Measurements from ENCODE around the gene MYPN. TPM values are rescaled to one million over a fixed set of nuclear protein-coding genes. Genes with fewer than 3 reads are reported as not detected.

Gene MYPN
- total RNA-seq, 2 donors from 2014 or later: 2.3 TPM; not detected in 1

DNA sequence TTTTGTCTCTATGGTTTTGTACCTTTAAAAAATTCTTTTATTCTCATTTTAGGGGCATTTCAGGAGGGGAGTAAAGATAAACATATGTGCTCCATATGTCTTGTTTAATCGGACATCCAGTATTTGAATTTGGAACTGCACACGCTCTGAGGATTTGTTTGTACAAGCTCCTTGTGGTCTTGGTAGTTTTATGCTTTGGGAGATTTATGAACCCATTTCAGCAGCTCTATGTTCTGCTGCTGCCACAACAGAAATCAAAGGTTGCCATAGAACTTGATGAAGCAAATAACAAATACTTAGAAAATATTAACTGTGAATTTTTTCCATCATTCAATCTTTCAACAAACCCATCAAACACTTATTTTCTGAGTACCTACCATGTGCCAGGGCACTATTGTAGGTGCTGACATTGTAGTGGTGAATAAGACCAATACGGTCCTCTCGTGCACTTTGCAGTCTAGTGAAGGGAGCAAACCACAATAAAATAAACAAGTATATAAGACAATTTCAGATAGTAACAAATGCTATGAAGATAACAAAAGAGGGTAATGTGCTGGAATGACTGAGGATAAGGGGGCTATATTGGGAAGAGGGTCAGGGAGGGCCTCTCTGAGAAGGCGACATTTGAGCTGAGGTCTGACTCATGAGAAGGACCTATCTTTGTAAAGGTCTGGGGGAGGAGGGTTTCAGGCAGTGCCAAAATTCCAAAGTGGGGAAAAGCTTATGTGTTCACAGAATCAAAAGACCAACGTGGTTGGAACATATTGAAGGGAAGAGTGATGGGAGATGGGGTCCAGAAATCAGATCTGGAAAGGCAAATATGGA, 30.4 kb downstream of the MYPN start:
- 87 to 89% methylated on average over 6 of the region's 6 CpGs for WGBS, 2 donors
- TF ChIP-seq POLR2A (IDR thresholded peaks at IDR 0.05): no peak
- TF ChIP-seq, protein P1, sequence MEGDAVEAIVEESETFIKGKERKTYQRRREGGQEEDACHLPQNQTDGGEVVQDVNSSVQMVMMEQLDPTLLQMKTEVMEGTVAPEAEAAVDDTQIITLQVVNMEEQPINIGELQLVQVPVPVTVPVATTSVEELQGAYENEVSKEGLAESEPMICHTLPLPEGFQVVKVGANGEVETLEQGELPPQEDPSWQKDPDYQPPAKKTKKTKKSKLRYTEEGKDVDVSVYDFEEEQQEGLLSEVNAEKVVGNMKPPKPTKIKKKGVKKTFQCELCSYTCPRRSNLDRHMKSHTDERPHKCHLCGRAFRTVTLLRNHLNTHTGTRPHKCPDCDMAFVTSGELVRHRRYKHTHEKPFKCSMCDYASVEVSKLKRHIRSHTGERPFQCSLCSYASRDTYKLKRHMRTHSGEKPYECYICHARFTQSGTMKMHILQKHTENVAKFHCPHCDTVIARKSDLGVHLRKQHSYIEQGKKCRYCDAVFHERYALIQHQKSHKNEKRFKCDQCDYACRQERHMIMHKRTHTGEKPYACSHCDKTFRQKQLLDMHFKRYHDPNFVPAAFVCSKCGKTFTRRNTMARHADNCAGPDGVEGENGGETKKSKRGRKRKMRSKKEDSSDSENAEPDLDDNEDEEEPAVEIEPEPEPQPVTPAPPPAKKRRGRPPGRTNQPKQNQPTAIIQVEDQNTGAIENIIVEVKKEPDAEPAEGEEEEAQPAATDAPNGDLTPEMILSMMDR (IDR thresholded peaks at IDR 0.05): no peak
- no peak for ATAC-seq
- peaks cover 2% of the 10 kb centered on the region for H3K4me1 ChIP-seq
- H3K9me3 ChIP-seq: no peaks in the 10 kb centered on the region
- H3K36me3 ChIP-seq (replicated peaks in 1 of 2; ENCODE audit: insufficient read depth in 1 of 2, low read depth in 2 of 2): no peaks in the 10 kb centered on the region
- H3K4me3 ChIP-seq: no peak overlapping the region
- no peak for DNase-seq
- no peak overlapping the region for H3K27ac ChIP-seq
- no peaks in the 10 kb centered on the region for H3K27me3 ChIP-seq
- intact Hi-C loops (cut with DNase I): loop anchor here (10.0 kb wide), 1 partner anchor 45 kb away; no protein-coding TSS in a partner anchor

DNA sequence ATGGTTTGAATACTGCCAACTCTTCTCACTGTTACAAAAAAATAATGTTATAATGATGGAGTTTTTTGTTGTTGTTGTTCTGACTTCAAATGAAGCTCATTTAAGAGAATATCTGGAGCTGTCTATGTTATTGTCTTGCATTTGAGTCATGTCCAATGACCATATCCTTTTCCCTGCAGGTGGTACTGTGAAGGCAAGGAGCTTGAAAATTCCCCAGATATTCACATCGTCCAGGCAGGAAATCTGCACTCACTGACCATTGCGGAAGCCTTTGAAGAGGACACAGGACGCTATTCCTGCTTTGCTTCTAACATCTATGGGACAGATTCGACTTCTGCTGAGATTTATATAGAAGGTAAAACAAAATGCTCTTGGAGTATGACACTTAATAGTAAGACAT, 33.5 kb downstream of the MYPN start:
- H3K9me3 ChIP-seq: no peaks in the 10 kb centered on the region
- no peak for DNase-seq
- intact Hi-C loops (cut with DNase I): loop anchor here (10.0 kb wide), 1 partner anchor 48 kb away; no protein-coding TSS in a partner anchor
- no peak for ATAC-seq
- H3K4me1 ChIP-seq: peaks cover 7% of the 10 kb centered on the region
- TF ChIP-seq POLR2A (IDR thresholded peaks at IDR 0.05): no peak
- TF ChIP-seq, protein P1 (IDR thresholded peaks at IDR 0.05): no peak
- H3K27me3 ChIP-seq: no peaks in the 10 kb centered on the region
- no peaks in the 10 kb centered on the region for H3K36me3 ChIP-seq (replicated peaks in 1 of 2; ENCODE audit: insufficient read depth in 1 of 2, low read depth in 2 of 2)
- H3K4me3 ChIP-seq: no peak overlapping the region
- no peak overlapping the region for H3K27ac ChIP-seq
- 78 to 92% methylated on average over 4 of the region's 4 CpGs for WGBS, 2 donors

DNA sequence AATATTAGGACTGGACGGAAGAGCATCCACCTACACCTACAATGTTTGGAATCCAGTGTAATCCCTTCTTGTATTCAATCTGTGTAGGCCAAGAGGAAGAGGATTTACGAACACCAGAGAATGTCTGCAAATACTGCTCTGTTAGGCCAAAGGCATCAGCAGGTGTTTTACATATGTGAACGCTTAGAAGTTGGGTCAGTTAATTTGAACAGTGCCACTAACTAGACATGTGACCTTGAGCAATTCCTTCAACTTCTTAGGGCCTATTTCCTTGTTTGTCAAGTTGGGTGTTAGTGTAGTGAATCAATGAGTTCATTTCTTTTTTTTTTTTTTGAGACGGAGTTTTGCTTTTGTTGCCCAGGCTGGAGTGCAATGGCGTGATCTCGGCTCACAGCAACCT, 35.4 kb downstream of the MYPN start:
- no peaks in the 10 kb centered on the region for H3K36me3 ChIP-seq (replicated peaks in 1 of 2; ENCODE audit: insufficient read depth in 1 of 2, low read depth in 2 of 2)
- intact Hi-C loops (cut with DNase I): loop anchor here (10.0 kb wide), 1 partner anchor 50 kb away; no protein-coding TSS in a partner anchor
- peaks cover 7% of the 10 kb centered on the region for H3K4me1 ChIP-seq
- TF ChIP-seq, protein P1 (IDR thresholded peaks at IDR 0.05): no peak
- no peak for TF ChIP-seq POLR2A (IDR thresholded peaks at IDR 0.05)
- WGBS, 2 donors: 49 to 60% methylated on average over 6 of the region's 6 CpGs
- DNase-seq: peak in 1 of 4 donors; percentile 40
- H3K27ac ChIP-seq: peak overlapping the region in 2 of 4 donors; percentile 46 to 61
- no peaks in the 10 kb centered on the region for H3K9me3 ChIP-seq
- peak; percentile 88 for ATAC-seq
- H3K27me3 ChIP-seq: no peaks in the 10 kb centered on the region
- no peak overlapping the region for H3K4me3 ChIP-seq

DNA sequence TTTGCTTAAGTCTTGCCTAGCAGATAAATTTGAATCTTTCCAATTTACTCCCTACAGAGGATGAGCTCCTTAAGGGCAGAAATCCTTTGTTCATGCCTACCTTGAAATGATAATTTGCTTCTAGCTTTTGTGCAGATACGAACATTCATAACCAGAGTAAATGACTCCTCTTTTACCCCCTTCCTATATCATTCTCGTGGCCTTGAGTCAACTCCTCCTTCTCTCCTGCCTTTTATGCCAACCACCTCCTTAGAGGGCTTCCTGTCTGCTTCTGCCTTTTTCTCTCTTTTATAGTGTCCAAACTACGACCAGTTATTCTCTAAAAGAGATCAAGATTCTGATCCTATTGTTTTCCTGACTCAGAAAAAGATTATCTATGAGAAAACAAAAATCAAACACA, 36.4 kb downstream of the MYPN start:
- H3K4me3 ChIP-seq: no peak overlapping the region
- intact Hi-C loops (cut with DNase I): loop anchor here (10.0 kb wide), 1 partner anchor 51 kb away; no protein-coding TSS in a partner anchor

More for the DNA sequence above, 36.4 kb downstream of the MYPN start:
- Histone ChIP-seq H3K4me1 (peaks cover 7% of the 10 kb centered on the region), H3K27me3 (no peaks in the 10 kb centered on the region), H3K27ac (no peak overlapping the region), H3K9me3 (no peaks in the 10 kb centered on the region), H3K36me3 (replicated peaks in 1 of 2; ENCODE audit: insufficient read depth in 1 of 2, low read depth in 2 of 2) (no peaks in the 10 kb centered on the region)
- no peak for DNase-seq
- TF ChIP-seq, protein P1 (IDR thresholded peaks at IDR 0.05): no peak
- no peak for TF ChIP-seq POLR2A (IDR thresholded peaks at IDR 0.05)
- 77 to 83% methylated on average over 3 of the region's 3 CpGs for WGBS, 2 donors
- ATAC-seq: no peak

Measured in body of pancreas (tissue), 4 donors.